ENCODE results near the gene CLDN3. TPM values are rescaled to one million over a fixed set of nuclear protein-coding genes. Genes with fewer than 3 reads are reported as not detected.
A peak's percentile ranks its signal among the peaks of the same experiment; 100 is the strongest.

Gene CLDN3
- polyA plus RNA-seq, 1 donor from 2014 or later, result not detected

DNA sequence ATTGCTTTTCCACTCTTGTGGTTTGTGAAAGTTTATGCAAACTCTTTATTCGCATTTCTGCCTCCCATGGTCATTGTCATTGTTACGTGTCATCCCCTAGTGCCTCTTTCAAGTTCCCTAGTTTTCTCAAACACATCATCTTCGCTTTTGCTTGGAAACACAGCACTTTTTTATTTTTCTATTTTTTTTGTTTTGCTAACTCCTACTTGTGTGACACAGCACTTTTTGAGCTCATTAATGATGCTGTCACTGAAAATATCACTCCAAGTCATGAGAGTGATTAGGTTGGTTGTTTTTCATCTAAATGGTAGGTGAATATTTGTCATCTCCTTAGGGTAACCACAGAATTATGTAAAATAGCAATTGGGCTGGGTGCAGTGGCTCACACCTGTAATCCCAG, 42.1 kb downstream of the CLDN3 start:
- Histone ChIP-seq H3K9me2 (ENCODE audit: insufficient read depth, low read length) (no peaks in the 10 kb centered on the region), H3K4me3 (ENCODE audit: low read length) (no peak overlapping the region), H3F3A (ENCODE audit: insufficient read depth, low read length, poor library complexity, severe bottlenecking) (no peaks in the 10 kb centered on the region), H3K9me3 (ENCODE audit: low read length) (no peaks in the 10 kb centered on the region), H3K27me3 (ENCODE audit: insufficient read depth, low read depth, low read length) (no peaks in the 10 kb centered on the region), H2AFZ (ENCODE audit: low read depth, low read length) (no peak overlapping the region), H3K36me3 (ENCODE audit: insufficient read depth, low read length) (no peaks in the 10 kb centered on the region), H4K20me1 (ENCODE audit: insufficient read depth) (no peaks in the 10 kb centered on the region), H3K4me2 (ENCODE audit: low read length) (no peak overlapping the region), H3K79me2 (replicated peaks; ENCODE audit: insufficient read depth, low read length) (no peaks in the 10 kb centered on the region), H3K9ac (ENCODE audit: low read length) (no peak overlapping the region), H3K27ac (ENCODE audit: low read length) (no peak overlapping the region)
- TF ChIP-seq RAD21 (conservative IDR thresholded peaks at IDR 0.05) (no peak), POLR2AphosphoS5 (IDR thresholded peaks at IDR 0.05) (no peak), EP300 (conservative IDR thresholded peaks at IDR 0.05; ENCODE audit: poor library complexity, severe bottlenecking) (no peak), SMC3 (conservative IDR thresholded peaks at IDR 0.05; ENCODE audit: poor library complexity) (no peak), MXI1 (conservative IDR thresholded peaks at IDR 0.05; ENCODE audit: poor library complexity, severe bottlenecking) (no peak)
- TF ChIP-seq, protein P1, sequence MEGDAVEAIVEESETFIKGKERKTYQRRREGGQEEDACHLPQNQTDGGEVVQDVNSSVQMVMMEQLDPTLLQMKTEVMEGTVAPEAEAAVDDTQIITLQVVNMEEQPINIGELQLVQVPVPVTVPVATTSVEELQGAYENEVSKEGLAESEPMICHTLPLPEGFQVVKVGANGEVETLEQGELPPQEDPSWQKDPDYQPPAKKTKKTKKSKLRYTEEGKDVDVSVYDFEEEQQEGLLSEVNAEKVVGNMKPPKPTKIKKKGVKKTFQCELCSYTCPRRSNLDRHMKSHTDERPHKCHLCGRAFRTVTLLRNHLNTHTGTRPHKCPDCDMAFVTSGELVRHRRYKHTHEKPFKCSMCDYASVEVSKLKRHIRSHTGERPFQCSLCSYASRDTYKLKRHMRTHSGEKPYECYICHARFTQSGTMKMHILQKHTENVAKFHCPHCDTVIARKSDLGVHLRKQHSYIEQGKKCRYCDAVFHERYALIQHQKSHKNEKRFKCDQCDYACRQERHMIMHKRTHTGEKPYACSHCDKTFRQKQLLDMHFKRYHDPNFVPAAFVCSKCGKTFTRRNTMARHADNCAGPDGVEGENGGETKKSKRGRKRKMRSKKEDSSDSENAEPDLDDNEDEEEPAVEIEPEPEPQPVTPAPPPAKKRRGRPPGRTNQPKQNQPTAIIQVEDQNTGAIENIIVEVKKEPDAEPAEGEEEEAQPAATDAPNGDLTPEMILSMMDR (IDR thresholded peaks at IDR 0.05; ENCODE audit: poor library complexity, severe bottlenecking), result no peak

DNA sequence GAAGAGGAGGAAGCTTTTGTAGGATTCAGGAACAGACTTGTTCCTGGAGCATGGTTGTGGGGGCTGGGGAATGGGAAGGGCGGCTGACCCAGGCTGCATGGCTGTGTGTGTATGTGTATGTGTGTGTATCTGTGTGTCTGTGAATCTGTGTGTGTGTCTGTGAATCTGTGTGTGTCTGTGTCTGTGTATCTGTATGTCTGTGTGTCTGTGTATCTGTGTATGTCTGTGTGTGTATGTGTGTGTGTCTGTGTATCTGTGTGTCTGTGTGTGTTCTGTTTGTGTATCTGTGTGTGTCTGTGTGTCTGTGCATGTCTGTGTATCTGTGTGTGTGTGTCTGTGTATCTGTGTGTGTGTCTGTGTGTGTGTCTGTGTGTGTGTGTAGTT, 44.0 kb downstream of the CLDN3 start:
- Histone ChIP-seq H2AFZ (ENCODE audit: low read depth, low read length) (no peak overlapping the region), H3K9me3 (ENCODE audit: low read length) (no peaks in the 10 kb centered on the region), H3K27ac (ENCODE audit: low read length) (no peak overlapping the region), H4K20me1 (ENCODE audit: insufficient read depth) (no peaks in the 10 kb centered on the region), H3K36me3 (ENCODE audit: insufficient read depth, low read length) (no peaks in the 10 kb centered on the region), H3K79me2 (replicated peaks; ENCODE audit: insufficient read depth, low read length) (no peaks in the 10 kb centered on the region), H3K9me2 (ENCODE audit: insufficient read depth, low read length) (no peaks in the 10 kb centered on the region), H3K4me2 (ENCODE audit: low read length) (no peak overlapping the region), H3F3A (ENCODE audit: insufficient read depth, low read length, poor library complexity, severe bottlenecking) (no peaks in the 10 kb centered on the region), H3K27me3 (ENCODE audit: insufficient read depth, low read depth, low read length) (no peaks in the 10 kb centered on the region), H3K4me3 (ENCODE audit: low read length) (no peak overlapping the region), H3K9ac (ENCODE audit: low read length) (no peak overlapping the region)
- no peak for TF ChIP-seq REST (IDR thresholded peaks at IDR 0.05; ENCODE audit: borderline replicate concordance)
- TF ChIP-seq POLR2AphosphoS5 (IDR thresholded peaks at IDR 0.05), result no peak
- no peak for TF ChIP-seq EP300 (conservative IDR thresholded peaks at IDR 0.05; ENCODE audit: poor library complexity, severe bottlenecking)
- no peak for TF ChIP-seq MXI1 (conservative IDR thresholded peaks at IDR 0.05; ENCODE audit: poor library complexity, severe bottlenecking)
- no peak for TF ChIP-seq TAF1 (IDR thresholded peaks at IDR 0.05; ENCODE audit: low read depth)
- TF ChIP-seq EZH2 (IDR thresholded peaks at IDR 0.05; ENCODE audit: borderline replicate concordance, insufficient read depth, low read length, poor library complexity, severe bottlenecking), result no peak
- TF ChIP-seq, protein P1 (IDR thresholded peaks at IDR 0.05; ENCODE audit: poor library complexity, severe bottlenecking), result peak; percentile 8
- no peak for TF ChIP-seq RAD21 (conservative IDR thresholded peaks at IDR 0.05)
- TF ChIP-seq SMC3 (conservative IDR thresholded peaks at IDR 0.05; ENCODE audit: poor library complexity), result peak; percentile 4

All from neural cell (in vitro differentiated cells).